ENCODE data around the gene NKIRAS2.

- TF ChIP-seq CTCF (IDR thresholded peaks at IDR 0.05) = no peak
- no peak for TF ChIP-seq EZH2 (IDR thresholded peaks at IDR 0.05)
- TF ChIP-seq EZH2phosphoT487 (IDR thresholded peaks at IDR 0.05) = no peak
Measured at GRCh38 chr17:41974031-41974430, 45.9 kb upstream of the NKIRAS2 start.

Measured in neural progenitor cell (in vitro differentiated cells).